Measurements from ENCODE around the gene RGS17.
"Not testable (repeated sequence)": the region's sequence is repeated elsewhere in the genome, so short reads cannot be mapped to it uniquely, and the experiment has no call there.

Gene RGS17

GRCh38 chr6:153131037-153131981 is at the start of gene RGS17:
RGS17 (minus strand) TSS chr6:153131282; CDS start chr6:153044018, 87,264 bp downstream.
- DNase-seq: no peak

- no peak for DNase-seq
These were observed 41.7 kb upstream of the RGS17 start for GRCh38 chr6:153172815-153173214.

- no peak for DNase-seq
These were observed 39.4 kb upstream of the RGS17 start for GRCh38 chr6:153170511-153170910.

GRCh38 chr6:153167907-153168306 is 36.8 kb upstream of the RGS17 start:
- no peak for DNase-seq

GRCh38 chr6:153167061-153167891 is 36.2 kb upstream of the RGS17 start:
- no peak for DNase-seq

DNA sequence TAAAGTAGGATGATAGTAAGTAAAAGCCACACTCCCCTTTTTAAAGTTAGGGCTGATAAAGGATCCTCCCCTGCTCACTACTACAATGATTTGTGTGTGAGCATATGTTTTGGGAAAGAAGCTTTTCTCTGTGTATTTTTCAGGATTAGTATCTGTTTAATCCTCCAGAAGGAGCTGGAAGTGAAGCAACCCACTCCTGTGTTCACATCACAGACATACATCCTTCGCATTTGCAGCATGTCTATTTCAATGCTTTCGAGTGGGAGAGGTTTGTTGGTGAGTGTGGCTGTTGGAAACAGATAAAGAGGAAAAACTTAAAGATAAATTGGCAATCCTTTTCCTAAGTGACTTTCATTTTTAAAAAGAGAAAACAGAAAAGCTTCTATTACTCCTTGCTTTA is 31.6 kb upstream of the RGS17 start:
- no peak for DNase-seq

GRCh38 chr6:153162172-153162571 is 31.1 kb upstream of the RGS17 start:
- DNase-seq: no peak

GRCh38 chr6:153160221-153160620 is 29.1 kb upstream of the RGS17 start:
- DNase-seq: no peak

- no peak for DNase-seq
These were observed 19.8 kb upstream of the RGS17 start for GRCh38 chr6:153150752-153151440.

DNA sequence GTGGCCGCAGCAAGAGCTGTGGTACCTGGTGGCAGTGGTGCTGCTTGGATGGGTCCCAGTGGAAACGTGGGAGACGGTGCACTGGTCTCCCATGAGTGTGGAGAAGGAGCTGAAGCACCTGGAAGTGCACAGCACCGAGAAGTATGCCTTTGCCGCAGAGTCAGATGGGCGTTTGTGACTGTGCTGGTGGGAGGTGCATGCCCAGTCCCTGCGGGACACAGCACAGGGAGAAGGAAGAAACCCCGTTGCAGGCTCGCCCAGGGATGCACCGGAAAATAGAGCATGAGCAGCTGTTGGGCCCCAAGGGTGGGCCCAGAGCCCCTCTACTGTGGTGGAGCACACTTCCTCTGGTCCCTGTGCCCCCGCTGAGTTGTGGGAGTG is 19.3 kb upstream of the RGS17 start:
- no peak for DNase-seq

DNA sequence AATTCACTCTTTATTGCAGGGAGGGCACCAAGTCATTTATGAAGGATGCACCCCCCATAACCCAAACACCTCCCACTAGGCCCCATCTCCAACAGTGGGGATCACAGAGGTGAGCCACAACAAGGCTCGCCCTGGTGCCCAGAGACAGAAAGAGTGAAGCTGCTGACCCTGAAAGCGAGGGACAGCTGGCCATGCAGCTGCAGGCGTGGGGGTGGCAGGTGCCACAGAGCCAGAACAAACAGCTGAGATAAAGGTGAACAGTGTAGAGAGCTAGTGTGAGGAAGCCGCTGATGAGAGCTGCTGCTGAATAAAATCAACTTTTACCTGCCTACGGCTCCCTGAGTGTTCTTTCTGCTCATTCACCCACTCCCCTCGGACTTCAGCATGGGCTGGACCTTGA is 18.8 kb upstream of the RGS17 start:
- DNase-seq: no peak

DNA sequence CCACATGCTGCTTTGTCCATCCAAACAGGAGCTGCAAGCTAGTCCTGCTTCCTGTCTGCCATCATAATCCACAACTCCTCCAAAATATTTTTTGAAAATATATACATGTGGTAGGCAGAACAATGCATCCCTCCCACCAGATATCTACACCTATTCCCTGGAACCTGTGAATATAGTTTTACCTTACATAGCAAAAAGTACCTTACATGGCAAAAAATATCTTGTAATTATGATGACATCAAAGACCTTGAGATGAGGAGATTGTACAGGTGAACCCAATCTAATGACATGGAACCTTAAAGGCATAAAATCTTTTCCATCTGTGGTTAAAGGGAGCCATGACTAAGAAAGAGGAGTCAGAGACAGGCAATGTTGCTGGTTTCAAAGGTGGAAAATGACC is 15.3 kb upstream of the RGS17 start:
- DNase-seq: no peak

DNA sequence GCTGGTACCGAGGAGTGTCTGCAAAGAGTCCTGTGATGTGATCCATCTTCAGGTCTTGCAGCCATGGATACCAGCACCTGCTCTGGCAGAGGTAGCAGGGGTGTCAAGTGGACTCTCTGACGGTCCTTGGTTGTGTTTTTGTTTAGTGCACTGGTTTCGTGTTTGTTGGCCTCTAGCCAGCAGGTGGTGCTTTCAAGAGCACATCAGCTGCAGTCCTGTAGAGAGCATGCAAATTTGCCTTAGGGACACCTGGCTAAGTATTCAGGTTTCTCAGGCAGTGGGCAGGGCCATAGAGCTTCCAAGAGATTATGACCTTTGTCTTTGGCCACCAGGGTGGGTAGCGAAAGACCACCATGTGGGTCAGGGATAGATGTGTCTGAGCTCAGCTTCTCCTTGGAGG is 14.5 kb upstream of the RGS17 start:
- no peak for DNase-seq

GRCh38 chr6:153143200-153143599 is 12.1 kb upstream of the RGS17 start:
- no peak for DNase-seq

GRCh38 chr6:153140299-153140698 is 9.2 kb upstream of the RGS17 start:
- DNase-seq: no peak

DNA sequence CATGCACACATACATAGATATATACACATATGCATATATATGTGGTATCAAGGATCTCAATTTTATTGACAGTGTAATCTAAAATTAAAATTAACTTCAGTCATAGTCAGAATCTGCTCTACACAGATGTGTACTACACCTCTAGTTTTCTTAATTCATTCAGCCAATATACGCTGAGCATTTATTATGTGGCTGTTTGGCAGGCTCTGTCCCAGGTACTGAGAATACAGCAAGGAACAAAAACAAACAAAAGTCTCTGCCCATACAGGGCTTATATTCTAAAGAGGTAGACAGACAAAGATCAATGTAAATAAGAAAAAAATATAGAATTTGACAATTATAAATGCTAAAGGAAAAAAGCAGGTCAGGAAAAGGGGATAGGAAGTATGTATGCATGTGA is 7.8 kb upstream of the RGS17 start:
- no peak for DNase-seq

DNA sequence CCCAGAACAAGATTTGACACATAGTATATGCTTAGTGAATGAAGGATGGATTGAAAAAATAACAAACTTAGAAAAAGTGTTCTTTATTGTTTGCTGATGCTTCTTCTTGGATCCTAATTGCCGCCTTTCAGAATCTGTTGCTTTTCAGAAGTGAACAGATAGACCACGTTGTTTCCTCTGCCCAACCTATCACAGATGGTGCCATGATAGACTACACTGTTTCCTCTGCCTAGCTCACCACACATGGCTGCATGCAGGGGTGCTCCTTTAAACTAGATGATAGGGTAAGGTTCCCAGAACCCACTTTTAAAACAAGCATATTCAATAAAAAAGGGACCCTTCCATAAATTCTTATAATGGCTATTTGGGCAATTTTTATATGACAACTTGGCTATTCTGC is 4.6 kb upstream of the RGS17 start:
- DNase-seq: no peak

GRCh38 chr6:153133667-153134066 is 2.6 kb upstream of the RGS17 start:
- DNase-seq: not testable (repeated sequence)

- no peak for DNase-seq
These were observed 506 bp downstream of the RGS17 start for GRCh38 chr6:153130515-153131036.

- DNase-seq: no peak
These were observed 1.1 kb downstream of the RGS17 start for GRCh38 chr6:153129873-153130514.

- DNase-seq: no peak
These were observed 4.9 kb downstream of the RGS17 start for GRCh38 chr6:153126218-153126617.

GRCh38 chr6:153125032-153125431 is 6.0 kb downstream of the RGS17 start:
- no peak for DNase-seq

DNA sequence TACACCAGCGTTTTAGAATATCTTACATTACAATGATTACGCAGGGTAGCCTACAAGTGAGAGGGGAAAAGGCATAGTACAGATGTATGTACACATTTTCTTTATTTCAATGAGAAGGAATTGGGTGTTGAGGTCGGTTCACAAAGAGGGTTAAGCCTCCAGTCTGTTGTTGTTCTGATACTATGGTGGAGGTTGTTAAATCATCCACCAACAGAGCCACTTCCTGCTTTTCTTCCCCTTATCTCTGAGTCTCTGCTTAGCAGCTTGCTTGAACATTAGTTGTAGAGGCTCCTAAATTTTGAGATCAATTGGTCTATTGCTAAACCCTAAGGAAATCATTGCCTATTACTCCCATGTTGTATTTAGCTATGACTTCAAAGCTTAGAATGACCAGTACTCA is 7.3 kb downstream of the RGS17 start:
- no peak for DNase-seq

Measured in NK-92 treated with Interleukin-12 subunit alpha and Interleukin-12 subunit beta, amount 100 ng/mL, for 24 hours (cell line).